ENCODE data around the gene FGFR2.

FGFR2 gene

DNA sequence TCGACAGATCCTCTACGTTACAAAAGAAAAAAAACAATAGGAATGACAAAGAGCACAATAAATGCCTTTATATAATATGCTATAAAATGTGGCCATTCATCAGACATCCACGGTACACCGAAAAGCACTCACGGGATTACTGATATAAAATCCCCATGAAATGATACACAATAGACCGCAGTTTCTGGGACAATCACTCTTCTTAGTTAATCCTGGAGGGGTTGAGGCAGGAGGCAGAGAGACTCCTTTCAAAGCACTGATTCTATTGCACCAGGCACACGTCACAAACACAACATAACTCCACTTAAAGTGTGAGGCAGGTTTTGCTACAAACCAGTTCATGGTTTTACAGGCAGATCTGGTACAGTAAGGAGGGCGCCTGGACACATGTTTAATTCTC lies 113.8 kb downstream of the FGFR2 start:
- no peak for DNase-seq

GRCh38 chr10:121481180-121481579 lies 117.1 kb downstream of the FGFR2 start:
- no peak for DNase-seq

DNA sequence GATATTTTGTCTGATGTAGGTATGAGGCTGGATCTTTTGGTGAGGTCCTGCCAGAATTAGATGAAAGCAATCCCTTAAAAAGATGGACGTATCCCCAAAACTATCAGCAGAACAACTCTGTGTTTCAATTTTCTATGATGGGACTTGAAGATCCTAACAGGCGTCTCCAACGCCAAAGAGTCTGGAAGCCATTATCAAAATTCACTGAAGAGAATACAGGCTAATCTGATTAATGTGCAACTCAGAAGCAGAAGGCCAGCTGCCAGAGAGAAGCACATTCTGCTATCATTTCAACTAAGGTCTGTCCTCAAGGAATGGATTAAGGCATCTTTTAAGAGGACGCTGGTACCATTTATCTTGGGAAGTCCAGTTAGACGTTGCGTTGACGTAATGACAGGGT lies 119.7 kb downstream of the FGFR2 start:
- no peak for DNase-seq

- no peak for DNase-seq
Measured at GRCh38 chr10:121469797-121470606, 128.2 kb downstream of the FGFR2 start.

GRCh38 chr10:121468726-121469125 lies 129.5 kb downstream of the FGFR2 start:
- no peak for DNase-seq

GRCh38 chr10:121466424-121466823 lies 131.8 kb downstream of the FGFR2 start:
- no peak for DNase-seq

- DNase-seq = no peak
Measured at GRCh38 chr10:121465215-121465614, 133.0 kb downstream of the FGFR2 start.

DNA sequence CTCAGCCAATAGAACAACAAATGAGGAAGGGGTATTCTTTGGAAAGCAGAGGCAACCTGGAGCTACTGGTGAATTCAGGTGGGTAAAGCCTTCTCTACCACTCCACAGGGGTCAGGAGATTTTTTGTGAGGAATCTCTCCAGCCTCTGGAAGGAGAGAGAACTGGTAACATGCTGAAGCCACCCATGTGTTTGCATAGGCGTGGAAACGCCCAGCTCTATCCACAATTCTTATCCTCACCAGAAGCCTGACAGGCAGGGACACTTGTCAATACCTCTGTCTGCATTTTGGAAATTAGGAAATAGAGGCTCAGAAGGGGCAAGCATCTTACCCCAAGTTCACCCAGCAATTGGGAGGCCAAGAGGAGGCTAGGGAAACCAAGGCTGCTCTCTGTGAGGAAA lies 133.7 kb downstream of the FGFR2 start:
- DNase-seq = no peak

GRCh38 chr10:121462955-121463354 lies 135.3 kb downstream of the FGFR2 start:
- no peak for DNase-seq

DNA sequence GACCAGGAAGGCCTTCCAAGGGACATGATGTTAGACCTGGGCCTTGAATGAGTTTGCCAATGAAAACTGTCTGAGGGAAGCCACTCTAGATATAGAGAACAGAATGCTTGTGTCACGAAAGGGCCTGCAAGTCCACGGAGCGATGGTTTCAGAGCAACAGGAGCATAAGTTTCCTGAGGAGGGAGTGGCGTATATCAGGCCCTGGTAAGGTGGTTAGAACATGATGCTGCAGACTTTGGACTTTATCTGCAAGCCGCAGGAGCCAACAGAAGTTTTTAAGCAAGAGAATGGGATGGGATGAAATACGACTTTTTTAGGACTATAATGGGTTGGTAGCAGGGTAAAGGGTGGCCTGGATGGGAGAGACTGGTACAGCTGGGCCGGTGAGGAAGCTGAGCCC lies 136.0 kb downstream of the FGFR2 start:
- no peak for DNase-seq

GRCh38 chr10:121461307-121461706 lies 136.9 kb downstream of the FGFR2 start:
- DNase-seq = no peak

GRCh38 chr10:121460733-121461132 lies 137.5 kb downstream of the FGFR2 start:
- no peak for DNase-seq

- no peak for DNase-seq
Measured at GRCh38 chr10:121459622-121460453, 138.4 kb downstream of the FGFR2 start.

GRCh38 chr10:121459279-121459621 lies 139.0 kb downstream of the FGFR2 start:
- no peak for DNase-seq

GRCh38 chr10:121457729-121458128 lies 140.5 kb downstream of the FGFR2 start:
- DNase-seq = no peak

- DNase-seq = no peak
Measured at GRCh38 chr10:121455377-121455776, 142.9 kb downstream of the FGFR2 start.

- no peak for DNase-seq
Measured at GRCh38 chr10:121454781-121455180, 143.5 kb downstream of the FGFR2 start.

DNA sequence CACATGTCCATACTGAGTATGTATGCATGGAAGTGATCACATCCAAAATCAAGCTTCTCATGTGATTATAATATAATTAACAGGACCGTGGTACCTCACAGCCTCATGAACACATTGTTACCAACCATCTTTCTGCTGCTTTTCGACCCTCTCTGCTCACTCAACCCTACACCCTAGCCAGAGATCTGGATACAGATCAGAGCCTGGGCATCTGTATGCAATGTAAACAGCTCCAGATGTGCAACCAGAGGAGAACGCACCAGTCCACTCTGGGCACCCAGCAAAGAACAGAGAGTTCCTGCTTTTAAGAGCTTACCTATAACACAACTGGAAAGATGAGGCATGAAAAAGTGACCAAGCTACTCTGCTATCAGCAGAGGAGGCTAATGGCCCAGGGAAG lies 145.1 kb downstream of the FGFR2 start:
- DNase-seq = no peak

DNA sequence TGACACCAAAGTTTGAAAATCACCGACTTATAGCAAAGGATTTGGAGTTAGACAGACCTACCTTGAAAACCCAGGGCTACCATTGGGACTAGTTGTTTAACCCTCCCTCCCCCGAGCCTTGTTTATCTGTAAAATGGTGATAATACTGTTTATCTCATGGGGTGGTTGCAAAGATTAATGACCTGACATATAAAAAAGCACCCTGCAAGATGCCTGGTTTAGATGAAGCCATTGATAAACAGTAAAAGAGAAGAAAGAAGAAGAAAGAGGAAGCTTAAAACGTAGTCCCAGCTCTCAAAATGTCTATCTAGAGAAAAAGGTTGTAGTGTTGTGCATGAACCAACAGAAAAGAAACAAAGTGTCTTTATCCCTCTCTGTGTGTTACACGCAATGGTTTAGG lies 145.7 kb downstream of the FGFR2 start:
- no peak for DNase-seq

- no peak for DNase-seq
Measured at GRCh38 chr10:121450247-121450646, 148.0 kb downstream of the FGFR2 start.

DNA sequence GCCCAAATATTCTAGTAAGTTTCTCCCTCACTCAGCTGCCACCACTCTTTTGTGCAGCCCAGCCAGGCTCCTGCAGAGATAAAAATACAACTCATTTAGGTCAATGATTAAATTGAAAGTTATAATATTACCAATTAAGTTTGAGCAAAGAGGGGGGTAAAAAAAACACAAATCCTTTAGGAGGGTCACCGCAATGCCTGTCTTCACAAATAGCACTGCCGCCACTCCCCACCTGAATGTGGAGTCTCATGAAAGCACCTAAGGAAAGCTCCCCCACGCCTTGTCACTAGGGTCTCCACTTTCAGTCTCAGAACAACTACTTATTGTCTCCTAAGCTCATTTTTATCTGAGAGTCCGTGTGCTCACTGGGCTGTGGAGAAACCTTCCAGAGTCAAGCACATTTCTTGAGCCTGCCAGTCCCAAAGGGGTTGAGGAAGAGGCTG lies 148.7 kb downstream of the FGFR2 start:
- DNase-seq = no peak

DNA sequence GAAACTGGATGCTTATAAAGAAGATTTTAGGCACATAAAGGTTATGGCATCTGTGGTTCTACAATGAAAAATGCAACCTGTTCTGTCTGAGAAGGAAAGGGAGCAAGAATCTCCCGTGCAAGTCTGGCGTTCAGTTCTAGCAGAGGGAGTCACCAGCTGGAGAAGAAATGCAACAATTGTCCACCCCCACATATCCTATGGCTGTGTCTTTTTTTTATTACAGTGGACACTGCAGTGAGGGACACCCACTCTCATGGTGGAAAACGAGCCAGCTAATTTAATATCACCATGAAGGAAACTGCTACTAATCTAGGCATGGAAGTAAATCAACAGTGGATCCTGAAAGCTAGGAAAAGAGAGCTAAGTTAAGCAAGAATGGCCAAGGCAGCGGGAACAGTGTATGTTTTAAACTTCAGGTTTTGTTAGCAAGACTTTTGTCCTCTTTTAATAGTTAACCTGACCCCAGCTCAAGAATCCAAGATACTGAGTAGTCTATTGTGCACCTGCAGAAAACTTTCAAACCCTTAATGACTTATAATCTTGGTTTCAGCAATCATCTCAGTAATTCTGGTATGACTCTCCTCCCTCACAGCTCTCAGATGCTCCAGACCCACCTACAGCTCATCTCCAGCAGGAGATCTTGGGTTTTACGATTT lies 149.3 kb downstream of the FGFR2 start:
- no peak for DNase-seq

DNA sequence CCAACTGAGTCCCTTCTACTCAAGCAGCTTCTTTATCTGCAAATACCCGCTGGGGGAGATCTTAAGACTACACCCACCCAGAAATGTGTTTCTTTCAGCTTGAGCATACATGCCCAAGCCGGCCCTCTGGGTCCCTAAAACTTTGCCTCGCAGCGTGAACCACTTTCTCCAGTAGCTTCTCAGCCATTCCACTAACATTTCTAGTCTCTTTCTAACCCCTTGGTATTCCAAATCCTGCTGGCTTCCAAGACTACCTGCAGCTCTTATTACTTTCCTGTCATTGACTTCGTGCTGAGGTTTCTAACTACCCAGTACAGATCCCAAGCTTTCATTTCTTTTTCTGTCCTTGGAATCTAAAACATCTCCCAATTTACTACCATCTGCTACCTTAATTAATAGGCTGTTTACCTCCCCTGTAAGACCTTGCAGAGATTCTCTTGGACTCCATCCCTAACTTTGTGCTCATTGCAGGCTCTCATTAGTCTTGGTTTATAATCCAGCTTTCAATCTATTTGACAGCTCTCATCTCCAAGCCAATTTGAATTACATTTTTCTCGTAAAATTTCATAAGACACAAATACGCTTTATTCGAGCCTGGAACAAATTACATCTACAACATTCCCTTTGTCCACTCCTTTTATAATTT lies 153.6 kb downstream of the FGFR2 start:
- DNase-seq = no peak
